Kidney epithelial cell (primary cell): ENCODE data around the gene EFCAB11. TPM values are rescaled to one million over a fixed set of nuclear protein-coding genes. Genes with fewer than 3 reads are reported as not detected.

Source experiments
- DNase-seq: peaks from one replicate; pipeline ENCODE4 v3.0.0-alpha.2; 2010; ENCODE audit warnings: low read depth
- H3K27me3 ChIP-seq: 2 replicates; pipeline ENCODE4 v1.6.0; 2011; ENCODE audit warnings: low read length; ENCODE audit not compliant: control insufficient read depth, insufficient read depth
- H3K36me3 ChIP-seq: 2 replicates; pipeline ENCODE4 v1.5.1; 2011; ENCODE audit warnings: low read length; ENCODE audit not compliant: control insufficient read depth, insufficient read depth
- H3K4me3 ChIP-seq: 2 replicates; pipeline ENCODE4 v1.5.1; 2011; ENCODE audit warnings: low read depth, mild to moderate bottlenecking, control low read depth, low read length
- total RNA-seq: library from RNA; depleted of rRNA; stranded (reverse); fragments of >200 nt; gene quantifications from 2 replicates; pipeline ENCODE4 v1.2.3, GENCODE V29; 2015
- TF ChIP-seq, protein P1 (sequence below): IDR thresholded peaks from 2 replicates; pipeline ENCODE4 v1.5.1; 2011; ENCODE audit warnings: mild to moderate bottlenecking, moderate library complexity, low read length, control low read depth, inconsistent platforms; ENCODE audit not compliant: insufficient read depth, poor library complexity, severe bottlenecking

Gene EFCAB11
- total RNA-seq, 1 donor from 2014 or later: 12.8 TPM

DNA sequence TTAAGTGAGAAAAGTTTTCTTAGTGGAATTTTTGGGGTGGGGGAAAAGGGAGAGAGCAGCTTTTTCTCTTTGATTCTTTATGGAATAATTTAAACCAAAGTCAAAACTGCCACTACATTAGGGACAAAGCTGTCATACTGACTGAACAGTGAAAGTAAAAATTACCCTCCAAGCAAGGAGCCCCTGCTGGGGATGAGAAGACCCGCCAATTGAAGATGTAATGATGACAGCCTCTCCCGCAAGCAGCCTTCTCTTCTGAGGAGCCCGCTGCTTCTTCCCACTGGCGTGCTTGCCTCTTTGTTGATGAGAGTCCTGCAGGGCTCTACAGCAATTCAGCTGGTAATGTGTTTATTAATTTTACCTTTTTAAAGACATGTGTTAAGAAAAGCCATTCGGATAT lies 151.0 kb downstream of the EFCAB11 start:
- Histone ChIP-seq H3K27me3 (no peaks in the 10 kb centered on the region), H3K36me3 (no peaks in the 10 kb centered on the region), H3K4me3 (no peak overlapping the region)
- DNase-seq: no peak
- TF ChIP-seq, protein P1, sequence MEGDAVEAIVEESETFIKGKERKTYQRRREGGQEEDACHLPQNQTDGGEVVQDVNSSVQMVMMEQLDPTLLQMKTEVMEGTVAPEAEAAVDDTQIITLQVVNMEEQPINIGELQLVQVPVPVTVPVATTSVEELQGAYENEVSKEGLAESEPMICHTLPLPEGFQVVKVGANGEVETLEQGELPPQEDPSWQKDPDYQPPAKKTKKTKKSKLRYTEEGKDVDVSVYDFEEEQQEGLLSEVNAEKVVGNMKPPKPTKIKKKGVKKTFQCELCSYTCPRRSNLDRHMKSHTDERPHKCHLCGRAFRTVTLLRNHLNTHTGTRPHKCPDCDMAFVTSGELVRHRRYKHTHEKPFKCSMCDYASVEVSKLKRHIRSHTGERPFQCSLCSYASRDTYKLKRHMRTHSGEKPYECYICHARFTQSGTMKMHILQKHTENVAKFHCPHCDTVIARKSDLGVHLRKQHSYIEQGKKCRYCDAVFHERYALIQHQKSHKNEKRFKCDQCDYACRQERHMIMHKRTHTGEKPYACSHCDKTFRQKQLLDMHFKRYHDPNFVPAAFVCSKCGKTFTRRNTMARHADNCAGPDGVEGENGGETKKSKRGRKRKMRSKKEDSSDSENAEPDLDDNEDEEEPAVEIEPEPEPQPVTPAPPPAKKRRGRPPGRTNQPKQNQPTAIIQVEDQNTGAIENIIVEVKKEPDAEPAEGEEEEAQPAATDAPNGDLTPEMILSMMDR: no peak

DNA sequence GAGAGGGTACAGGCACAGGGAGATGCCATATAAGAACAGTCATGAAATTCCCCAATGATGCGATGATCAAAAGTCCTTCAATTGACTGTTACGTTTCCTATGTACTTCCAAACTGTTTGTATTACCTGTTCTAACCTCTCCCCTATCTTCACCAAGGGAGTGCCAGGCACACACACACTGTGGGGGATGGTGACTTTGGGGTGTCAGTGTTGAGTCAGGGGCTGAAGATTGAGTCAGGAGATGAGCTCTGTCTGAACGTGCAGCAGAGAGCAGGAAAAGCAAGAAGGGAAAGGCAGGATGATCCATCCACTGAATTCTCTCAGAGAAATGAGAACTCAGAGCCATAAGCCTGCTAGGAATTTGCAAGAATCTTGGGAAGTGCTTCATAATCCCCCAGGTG lies 153.4 kb downstream of the EFCAB11 start:
- TF ChIP-seq, protein P1: no peak
- Histone ChIP-seq H3K36me3 (no peaks in the 10 kb centered on the region), H3K27me3 (no peaks in the 10 kb centered on the region), H3K4me3 (no peak overlapping the region)
- DNase-seq: no peak

DNA sequence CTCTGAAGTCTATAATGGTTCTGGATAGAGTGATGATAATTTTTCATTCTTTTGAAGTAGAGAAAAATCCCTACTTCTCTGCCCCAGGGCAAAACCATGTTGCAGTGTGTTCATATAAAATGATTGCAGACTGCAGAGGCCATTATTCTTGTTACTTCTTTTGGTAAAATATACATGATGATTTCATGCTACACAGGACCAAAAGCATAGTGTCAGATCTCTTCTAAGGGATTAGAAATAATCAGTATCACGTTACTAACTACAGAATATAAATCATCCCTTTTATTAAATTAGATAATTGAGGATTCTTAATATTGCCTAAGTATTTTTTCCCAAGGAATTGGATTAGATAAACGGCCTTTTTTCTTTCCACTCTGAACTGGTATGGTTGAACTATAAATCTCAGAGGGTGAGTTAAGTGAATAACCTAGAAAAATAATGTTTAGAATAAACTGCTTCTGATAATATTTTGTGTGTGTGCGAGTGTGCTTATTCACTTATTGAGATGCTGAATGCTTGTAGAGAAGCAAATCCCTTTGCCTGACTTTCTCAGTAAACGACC lies 156.2 kb downstream of the EFCAB11 start:
- TF ChIP-seq, protein P1: no peak
- Histone ChIP-seq H3K36me3 (no peaks in the 10 kb centered on the region), H3K4me3 (no peak overlapping the region), H3K27me3 (no peaks in the 10 kb centered on the region)
- DNase-seq: no peak

DNA sequence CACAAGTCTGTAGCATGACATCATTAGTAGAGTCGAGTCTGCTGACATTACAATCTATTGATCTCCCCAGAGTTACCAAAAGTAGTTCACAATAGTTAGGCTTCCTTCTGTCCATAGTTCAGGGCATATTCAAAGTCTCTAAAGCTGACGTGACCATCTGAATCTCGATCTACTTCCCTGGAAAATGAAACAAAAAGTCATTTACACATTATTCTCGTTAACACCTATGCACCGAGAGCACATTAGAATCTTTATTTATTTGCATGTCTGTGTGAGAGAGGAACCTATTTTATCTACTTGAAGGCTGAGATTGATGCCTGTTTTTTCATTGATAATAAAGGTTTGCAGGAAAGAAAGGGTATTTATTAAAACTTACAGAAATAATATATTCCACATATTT lies 157.4 kb downstream of the EFCAB11 start:
- H3K27me3 ChIP-seq: no peaks in the 10 kb centered on the region
- TF ChIP-seq, protein P1: no peak
- no peaks in the 10 kb centered on the region for H3K36me3 ChIP-seq
- no peak for DNase-seq
- H3K4me3 ChIP-seq: no peak overlapping the region

DNA sequence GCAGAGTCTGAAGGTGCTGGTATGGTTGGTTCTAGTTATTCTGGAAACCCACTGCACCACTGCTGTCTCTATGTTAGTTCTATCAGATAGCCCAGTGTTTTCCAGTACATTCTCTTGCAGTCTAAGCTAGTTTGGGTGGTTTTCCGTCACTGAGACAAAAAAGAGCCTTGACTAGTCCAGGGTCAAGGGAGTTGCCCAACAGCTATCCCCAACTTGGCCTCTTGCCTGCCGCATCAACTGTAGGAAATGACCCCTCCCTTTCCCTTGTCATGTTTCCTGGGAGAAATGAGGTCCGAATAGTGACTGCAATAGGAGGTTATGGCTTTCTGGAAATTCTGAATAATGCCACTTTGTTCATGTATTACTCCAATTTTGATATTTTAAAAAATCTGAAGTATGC lies 160.4 kb downstream of the EFCAB11 start:
- DNase-seq: no peak
- no peaks in the 10 kb centered on the region for H3K27me3 ChIP-seq
- no peak overlapping the region for H3K4me3 ChIP-seq
- TF ChIP-seq, protein P1: no peak
- H3K36me3 ChIP-seq: no peaks in the 10 kb centered on the region

DNA sequence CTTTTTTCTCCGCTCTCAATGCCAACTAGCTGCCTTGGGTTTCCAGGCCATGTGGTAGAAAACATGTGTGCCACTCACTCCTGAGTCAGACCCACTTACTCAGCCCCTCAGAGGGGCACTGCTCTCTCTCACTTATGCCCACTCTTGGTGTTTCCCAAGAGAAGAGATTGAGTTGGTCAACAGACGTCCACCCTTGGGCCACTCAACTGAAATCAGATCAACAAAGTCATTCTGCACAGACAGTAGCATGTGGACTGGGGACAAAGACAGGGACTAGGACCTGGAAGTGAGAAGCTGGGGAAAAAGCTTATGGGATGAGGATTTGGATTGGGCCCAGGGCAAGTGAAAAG lies 161.2 kb downstream of the EFCAB11 start:
- Histone ChIP-seq H3K4me3 (no peak overlapping the region), H3K27me3 (no peaks in the 10 kb centered on the region), H3K36me3 (no peaks in the 10 kb centered on the region)
- no peak for DNase-seq
- TF ChIP-seq, protein P1: no peak
